Caki2 (cell line): ENCODE measurements around the gene INO80C. TPM values are rescaled to one million over a fixed set of nuclear protein-coding genes. Genes with fewer than 3 reads are reported as not detected.
"Not testable (repeated sequence)": the region's sequence is repeated elsewhere in the genome, so short reads cannot be mapped to it uniquely, and the experiment has no call there.

ENCODE experiments used
- DNase-seq: peaks from one replicate; pipeline ENCODE4 v3.0.0-alpha.2; 2015; ENCODE audit warnings: low read depth
- in situ Hi-C: cut with HindIII; loops from 2 replicates; pipeline ENCODE4 v1.10.0; 2016; ENCODE audit warnings: low sequenced_read_pairs, low pct_unique_long_range_greater_than_20kb, mixed read lengths
- total RNA-seq: library from RNA; depleted of rRNA; stranded (reverse); fragments of >200 nt; shearing (Covaris generic); gene quantifications from 2 replicates; pipeline ENCODE4 v1.2.3, GENCODE V29; 2014; ENCODE audit warnings: low replicate concordance

Gene INO80C
- total RNA-seq, 1 experiment from 2014 or later, result 14.3 TPM

GRCh38 chr18:35494251-35495220, 3.2 kb downstream of the INO80C start:
- in situ Hi-C loops, result no loop called here
- DNase-seq, result no peak

- in situ Hi-C loops, result no loop called here
- DNase-seq, result no peak
Observed at GRCh38 chr18:35491700-35492077, 6.1 kb downstream of the INO80C start.

- DNase-seq, result no peak
- in situ Hi-C loops, result no loop called here
Observed at GRCh38 chr18:35490894-35491699, 6.7 kb downstream of the INO80C start.

GRCh38 chr18:35489913-35490490, 7.8 kb downstream of the INO80C start:
- no peak for DNase-seq
- in situ Hi-C loops, result no loop called here

- DNase-seq, in situ Hi-C loops: not testable (repeated sequence)
Observed at GRCh38 chr18:35489281-35489680, 8.5 kb downstream of the INO80C start.

GRCh38 chr18:35488396-35488795, 9.4 kb downstream of the INO80C start:
- DNase-seq, in situ Hi-C loops: not testable (repeated sequence)

- DNase-seq, in situ Hi-C loops: not testable (repeated sequence)
Observed at GRCh38 chr18:35487525-35487924, 10.2 kb downstream of the INO80C start.

GRCh38 chr18:35485852-35486251, 11.9 kb downstream of the INO80C start:
- in situ Hi-C loops, result no loop called here
- DNase-seq, result no peak

- in situ Hi-C loops, result no loop called here
- DNase-seq, result no peak
Observed at GRCh38 chr18:35484034-35484433, 13.7 kb downstream of the INO80C start.

- peak; percentile 18 for DNase-seq
- in situ Hi-C loops, result no loop called here
Observed at GRCh38 chr18:35481960-35482366, 15.8 kb downstream of the INO80C start.

GRCh38 chr18:35479911-35480586, 17.7 kb downstream of the INO80C start:
- peak; percentile 10 for DNase-seq
- in situ Hi-C loops, result no loop called here

- in situ Hi-C loops, result no loop called here
- peak; percentile 86 for DNase-seq
Observed at GRCh38 chr18:35478520-35479435, 19.0 kb downstream of the INO80C start.

GRCh38 chr18:35477974-35478373, 19.8 kb downstream of the INO80C start:
- DNase-seq, result no peak
- in situ Hi-C loops, result no loop called here

GRCh38 chr18:35477497-35477896, 20.3 kb downstream of the INO80C start:
- no peak for DNase-seq
- in situ Hi-C loops, result no loop called here

GRCh38 chr18:35474884-35475283, 22.9 kb downstream of the INO80C start:
- DNase-seq, result no peak
- in situ Hi-C loops, result no loop called here

GRCh38 chr18:35473562-35473961, 24.2 kb downstream of the INO80C start:
- in situ Hi-C loops, result no loop called here
- DNase-seq, result no peak

GRCh38 chr18:35470435-35470834, 27.3 kb downstream of the INO80C start:
- no peak for DNase-seq
- in situ Hi-C loops, result no loop called here
